Astrocyte of the spinal cord (primary cell): ENCODE measurements around the gene MRPL32.

ENCODE experiments used
- DNase-seq: peaks from one replicate; pipeline ENCODE4 v3.0.0; 2011; ENCODE audit warnings: low read depth, low spot score
- H3K4me3 ChIP-seq: 2 replicates; pipeline ENCODE4 v1.5.1; 2011; ENCODE audit warnings: low read depth, mild to moderate bottlenecking, low read length, moderate library complexity
- in situ Hi-C: cut with HindIII; loops from 2 replicates; pipeline ENCODE4 v1.10.0; 2017; ENCODE audit warnings: low sequenced_read_pairs
- TF ChIP-seq, protein P1 (sequence below): IDR thresholded peaks from 2 replicates; pipeline ENCODE4 v1.5.1; 2012; ENCODE audit warnings: low read depth, mild to moderate bottlenecking, low read length, inconsistent platforms

Gene MRPL32

DNA sequence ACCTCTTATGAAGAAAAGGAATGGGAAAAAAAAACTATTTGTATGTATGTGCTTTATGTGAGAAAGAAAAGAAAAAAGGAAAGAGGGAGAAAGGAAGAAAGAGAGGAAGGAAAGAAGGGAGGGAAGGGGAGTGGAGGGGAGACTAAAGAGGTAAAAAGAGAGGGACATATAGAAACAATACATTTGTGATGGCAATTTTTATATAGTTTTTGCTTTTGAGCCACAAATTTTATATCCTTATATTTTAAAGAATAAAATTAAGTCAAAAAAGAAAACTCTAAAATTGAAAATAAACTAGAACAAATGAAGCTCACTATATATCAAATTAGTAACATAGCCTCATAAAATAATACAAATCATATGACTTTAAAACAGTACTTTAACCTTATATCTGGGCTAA is 31.3 kb upstream of the MRPL32 start:
- in situ Hi-C loops = no loop called here
- TF ChIP-seq, protein P1, sequence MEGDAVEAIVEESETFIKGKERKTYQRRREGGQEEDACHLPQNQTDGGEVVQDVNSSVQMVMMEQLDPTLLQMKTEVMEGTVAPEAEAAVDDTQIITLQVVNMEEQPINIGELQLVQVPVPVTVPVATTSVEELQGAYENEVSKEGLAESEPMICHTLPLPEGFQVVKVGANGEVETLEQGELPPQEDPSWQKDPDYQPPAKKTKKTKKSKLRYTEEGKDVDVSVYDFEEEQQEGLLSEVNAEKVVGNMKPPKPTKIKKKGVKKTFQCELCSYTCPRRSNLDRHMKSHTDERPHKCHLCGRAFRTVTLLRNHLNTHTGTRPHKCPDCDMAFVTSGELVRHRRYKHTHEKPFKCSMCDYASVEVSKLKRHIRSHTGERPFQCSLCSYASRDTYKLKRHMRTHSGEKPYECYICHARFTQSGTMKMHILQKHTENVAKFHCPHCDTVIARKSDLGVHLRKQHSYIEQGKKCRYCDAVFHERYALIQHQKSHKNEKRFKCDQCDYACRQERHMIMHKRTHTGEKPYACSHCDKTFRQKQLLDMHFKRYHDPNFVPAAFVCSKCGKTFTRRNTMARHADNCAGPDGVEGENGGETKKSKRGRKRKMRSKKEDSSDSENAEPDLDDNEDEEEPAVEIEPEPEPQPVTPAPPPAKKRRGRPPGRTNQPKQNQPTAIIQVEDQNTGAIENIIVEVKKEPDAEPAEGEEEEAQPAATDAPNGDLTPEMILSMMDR = no peak
- no peak for DNase-seq
- no peak overlapping the region for H3K4me3 ChIP-seq

DNA sequence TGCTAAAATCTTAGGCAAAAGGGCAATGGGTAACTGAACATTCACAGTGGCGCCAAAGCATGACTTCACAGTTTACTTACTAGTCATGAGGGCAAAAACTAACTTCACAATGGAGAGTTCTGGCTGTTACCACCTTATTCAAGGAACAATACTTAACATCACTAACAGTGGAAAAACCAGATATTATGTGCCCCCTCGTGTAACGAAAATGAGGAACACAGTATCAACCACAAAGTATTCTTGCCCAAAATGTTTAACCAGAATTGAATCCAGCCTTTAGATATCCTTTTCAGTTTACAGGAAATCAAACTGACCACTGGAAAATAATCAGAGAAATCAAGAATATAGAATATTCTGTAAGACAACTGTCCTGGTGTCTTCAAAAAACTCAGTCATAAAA is 29.8 kb upstream of the MRPL32 start:
- TF ChIP-seq, protein P1 = no peak
- in situ Hi-C loops = no loop called here
- no peak for DNase-seq
- no peak overlapping the region for H3K4me3 ChIP-seq

DNA sequence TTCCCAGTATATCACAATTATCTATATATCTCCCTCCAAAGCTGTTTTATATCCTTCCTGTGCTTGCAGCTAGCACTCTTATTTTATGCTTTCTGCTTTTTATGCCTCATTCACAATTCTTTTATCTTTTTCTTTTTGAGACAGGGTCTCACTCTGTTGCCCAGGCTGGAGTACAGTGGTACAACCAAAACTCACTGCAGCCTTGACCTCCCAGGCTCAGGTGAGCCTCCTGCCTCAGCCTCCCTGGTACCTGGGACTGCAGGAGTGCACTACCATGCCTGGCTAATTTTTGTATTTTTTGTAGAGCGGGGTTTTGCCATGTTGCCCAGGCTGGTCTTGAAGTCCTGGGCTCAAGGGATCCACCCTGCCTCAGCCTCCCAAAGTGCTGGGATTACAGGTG is 26.0 kb upstream of the MRPL32 start:
- H3K4me3 ChIP-seq = no peak overlapping the region
- in situ Hi-C loops = no loop called here
- TF ChIP-seq, protein P1 = no peak
- DNase-seq = no peak

DNA sequence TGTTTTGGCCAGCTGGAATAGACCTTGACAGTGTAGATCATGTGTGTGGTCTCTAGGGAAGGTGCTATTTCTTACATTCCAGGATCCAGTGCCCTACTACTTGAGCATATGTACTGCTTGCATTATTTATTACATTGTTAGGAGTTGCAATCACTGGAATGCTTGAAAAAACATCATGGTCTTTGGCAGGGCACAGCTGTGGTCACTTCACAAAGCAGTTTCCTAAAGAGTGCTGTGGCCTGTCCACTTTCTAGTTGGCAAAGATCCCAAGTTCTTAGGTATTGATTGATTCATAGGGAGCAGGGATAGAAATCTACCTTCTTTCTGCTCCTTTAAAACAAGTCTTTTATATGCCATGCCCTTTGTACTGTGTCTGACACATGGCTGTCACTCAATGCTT is 24.9 kb upstream of the MRPL32 start:
- in situ Hi-C loops = no loop called here
- H3K4me3 ChIP-seq = no peak overlapping the region
- peak; percentile 25 for DNase-seq
- TF ChIP-seq, protein P1 = no peak

DNA sequence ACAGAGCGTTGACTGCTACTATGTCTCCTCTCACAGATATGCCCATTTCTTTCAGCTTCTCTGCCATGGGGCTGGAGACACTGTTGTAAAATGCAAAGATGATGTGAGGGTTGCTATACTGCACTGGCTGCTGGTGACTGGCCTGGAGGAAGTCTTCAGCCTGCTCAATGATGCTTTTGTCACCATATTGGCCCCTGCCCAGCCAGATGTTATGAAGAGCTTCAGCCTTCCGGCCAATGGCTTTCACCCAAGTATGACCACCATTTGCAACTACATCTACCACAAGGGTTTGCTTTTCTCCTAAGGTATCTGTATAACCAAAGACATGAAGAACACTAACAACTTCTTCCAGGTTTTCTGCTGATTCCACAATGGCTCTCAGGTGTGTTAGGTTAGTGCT is 21.9 kb upstream of the MRPL32 start:
- TF ChIP-seq, protein P1 = no peak
- H3K4me3 ChIP-seq = no peak overlapping the region
- in situ Hi-C loops = no loop called here
- no peak for DNase-seq

DNA sequence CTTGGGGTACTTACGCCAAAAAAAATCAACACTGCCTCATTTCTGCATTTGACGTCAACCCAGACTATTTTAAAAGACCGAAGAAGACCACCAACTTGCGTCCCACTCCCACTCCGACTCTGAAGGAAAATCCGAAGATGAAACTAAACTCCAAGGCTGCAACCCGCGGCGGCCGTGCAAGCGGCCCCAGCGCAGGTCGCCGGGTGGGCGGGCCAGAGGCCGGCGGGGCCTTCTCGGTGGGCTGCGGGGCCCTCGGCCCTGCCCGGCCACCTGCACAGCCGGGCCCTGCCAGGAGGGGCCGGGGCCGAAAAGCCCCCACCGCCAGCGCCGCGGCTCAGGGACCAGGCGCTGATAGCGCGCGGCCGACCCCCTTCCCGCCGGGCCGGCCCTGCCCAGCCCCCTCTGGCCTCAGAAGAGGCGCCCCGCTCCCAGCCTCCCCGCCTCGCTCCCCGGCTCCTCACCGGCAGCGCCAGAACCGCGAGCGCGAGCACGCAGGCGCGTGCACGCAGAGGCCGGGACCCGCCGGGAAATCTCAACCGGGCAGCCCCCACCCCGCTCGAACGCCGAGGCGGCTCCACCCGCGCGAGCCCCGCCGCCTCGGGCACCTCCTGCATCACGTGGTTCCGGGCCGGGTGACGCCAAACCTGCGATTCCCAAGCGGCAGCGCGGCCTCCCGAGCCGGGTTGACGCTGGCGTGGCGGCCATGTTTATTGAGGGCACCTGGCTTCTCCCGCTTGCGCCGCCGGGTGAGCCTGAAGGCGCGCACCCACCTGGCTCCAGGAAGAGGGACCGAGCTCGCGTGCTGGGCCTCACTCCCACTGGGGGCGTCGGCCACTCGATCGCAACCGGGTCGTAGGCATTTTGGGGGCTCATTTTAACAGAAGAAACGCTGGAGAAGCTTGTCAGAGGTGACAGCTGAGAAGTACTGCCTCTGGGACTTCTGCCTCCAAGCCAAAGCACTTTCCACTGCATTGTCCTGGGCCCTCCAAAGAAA is 20.4 kb upstream of the MRPL32 start, which contains the start of gene C7orf25:
TSS of gene C7orf25 (minus strand) at position 617 of the 994 bp plus-strand sequence. CDS start 1,170 bp downstream, outside the sequence.
- peak; percentile 94 for DNase-seq
- TF ChIP-seq, protein P1 = no peak
- H3K4me3 ChIP-seq = peak within 1 kb of the TSS; percentile 74
- in situ Hi-C loops = no loop called here
